ENCODE data around the gene IVD.
A peak's percentile ranks its signal among the peaks of the same experiment; 100 is the strongest.

The IVD gene

GRCh38 chr15:40379374-40379773 is 26.2 kb upstream of the IVD start:
- DNase-seq = no peak

- DNase-seq = peak; percentile 95
Measured at GRCh38 chr15:40379853-40380252, 25.7 kb upstream of the IVD start.

- DNase-seq = no peak
Measured at GRCh38 chr15:40380636-40381035, 25.0 kb upstream of the IVD start.

GRCh38 chr15:40381818-40382529 is 23.6 kb upstream of the IVD start:
- DNase-seq = no peak

GRCh38 chr15:40382580-40383456 is 22.8 kb upstream of the IVD start, which contains the start of gene KNSTRN:
Gene KNSTRN (plus strand): TSS chr15:40382721. CDS start chr15:40382836, 115 bp downstream.
- peak; percentile 93 for DNase-seq

- DNase-seq = no peak
Measured at GRCh38 chr15:40386480-40386879, 19.1 kb upstream of the IVD start.

GRCh38 chr15:40388941-40389823 is 16.4 kb upstream of the IVD start:
- no peak for DNase-seq

GRCh38 chr15:40389824-40390595 is 15.6 kb upstream of the IVD start:
- DNase-seq = no peak

GRCh38 chr15:40392986-40393948 is 12.3 kb upstream of the IVD start:
- DNase-seq = no peak

GRCh38 chr15:40397688-40398412 is 7.7 kb upstream of the IVD start:
- no peak for DNase-seq

- no peak for DNase-seq
Measured at GRCh38 chr15:40398413-40398873, 7.2 kb upstream of the IVD start.

GRCh38 chr15:40399370-40399769 is 6.2 kb upstream of the IVD start:
- no peak for DNase-seq

GRCh38 chr15:40407330-40407990 is 1.9 kb downstream of the IVD start:
- no peak for DNase-seq

GRCh38 chr15:40409366-40409765 is 3.8 kb downstream of the IVD start:
- no peak for DNase-seq

GRCh38 chr15:40410476-40410875 is 4.9 kb downstream of the IVD start:
- DNase-seq = no peak

GRCh38 chr15:40412095-40412759 is 6.6 kb downstream of the IVD start:
- DNase-seq = no peak

- DNase-seq = no peak
Measured at GRCh38 chr15:40413036-40413435, 7.4 kb downstream of the IVD start.

- DNase-seq = no peak
Measured at GRCh38 chr15:40414816-40415215, 9.2 kb downstream of the IVD start.

- no peak for DNase-seq
Measured at GRCh38 chr15:40415226-40415625, 9.6 kb downstream of the IVD start.
